HPDE6-E6E7 (cell line): ENCODE data around the gene ADAMTS5.

Source experiments
- DNase-seq: peaks from one replicate; pipeline ENCODE4 v3.0.0; 2011; ENCODE audit warnings: missing footprints; ENCODE audit errors: extremely low spot score

ADAMTS5 gene

GRCh38 chr21:26967062-26967913 lies at the start of gene ADAMTS5:
Gene ADAMTS5, minus strand, starts transcription at chr21:26967088. Its CDS starts 697 bp downstream, at chr21:26966391.
- peak; percentile 22 for DNase-seq

- DNase-seq = no peak
These were observed 34.6 kb upstream of the ADAMTS5 start for GRCh38 chr21:27001526-27001925.

GRCh38 chr21:26983576-26983975 lies 16.7 kb upstream of the ADAMTS5 start:
- DNase-seq = no peak

GRCh38 chr21:26982767-26983166 lies 15.9 kb upstream of the ADAMTS5 start:
- peak; percentile 49 for DNase-seq

GRCh38 chr21:26977746-26978145 lies 10.9 kb upstream of the ADAMTS5 start:
- no peak for DNase-seq

GRCh38 chr21:26973226-26973625 lies 6.3 kb upstream of the ADAMTS5 start:
- no peak for DNase-seq

- no peak for DNase-seq
These were observed 5.3 kb upstream of the ADAMTS5 start for GRCh38 chr21:26972192-26972591.

GRCh38 chr21:26969971-26970725 lies 3.3 kb upstream of the ADAMTS5 start:
- DNase-seq = no peak

GRCh38 chr21:26966649-26967061 lies 233 bp downstream of the ADAMTS5 start:
- DNase-seq = peak; percentile 5

- DNase-seq = peak; percentile 6
These were observed 844 bp downstream of the ADAMTS5 start for GRCh38 chr21:26965907-26966581.

- no peak for DNase-seq
These were observed 1.6 kb downstream of the ADAMTS5 start for GRCh38 chr21:26965040-26965906.

GRCh38 chr21:26964170-26964778 lies 2.6 kb downstream of the ADAMTS5 start:
- DNase-seq = no peak

- no peak for DNase-seq
These were observed 4.2 kb downstream of the ADAMTS5 start for GRCh38 chr21:26962621-26963181.

GRCh38 chr21:26961698-26962097 lies 5.2 kb downstream of the ADAMTS5 start:
- no peak for DNase-seq

GRCh38 chr21:26958788-26959187 lies 8.1 kb downstream of the ADAMTS5 start:
- no peak for DNase-seq

- DNase-seq = no peak
These were observed 10.1 kb downstream of the ADAMTS5 start for GRCh38 chr21:26956813-26957212.

- no peak for DNase-seq
These were observed 10.7 kb downstream of the ADAMTS5 start for GRCh38 chr21:26956216-26956615.

GRCh38 chr21:26954662-26955121 lies 12.2 kb downstream of the ADAMTS5 start:
- DNase-seq = no peak

GRCh38 chr21:26952374-26953066 lies 14.4 kb downstream of the ADAMTS5 start:
- DNase-seq = no peak

- DNase-seq = no peak
These were observed 17.1 kb downstream of the ADAMTS5 start for GRCh38 chr21:26949830-26950229.
